Fibroblast of lung (primary cell): ENCODE results near the gene IL16. TPM values are rescaled to one million over a fixed set of nuclear protein-coding genes. Genes with fewer than 3 reads are reported as not detected.
A peak's percentile ranks its signal among the peaks of the same experiment; 100 is the strongest.

Source experiments
- DNase-seq, 2 donors: peaks; one replicate each; pipeline versions ENCODE4 v3.0.0 to v3.0.0-alpha.2; 2010; ENCODE audit warnings: low read depth in 2 of 2
- H2AFZ ChIP-seq: 2 replicates; pipeline ENCODE4 v1.5.1; 2012; ENCODE audit warnings: low read length, control low read depth, inconsistent platforms
- H3K27ac ChIP-seq: 2 replicates; pipeline ENCODE4 v1.5.1; 2011; ENCODE audit warnings: low read length, control low read depth; ENCODE audit not compliant: insufficient read depth
- H3K27me3 ChIP-seq: 2 replicates; pipeline ENCODE4 v1.5.1; 2011; ENCODE audit warnings: mild to moderate bottlenecking, low read length; ENCODE audit not compliant: control insufficient read depth, insufficient read depth
- H3K36me3 ChIP-seq: 2 replicates; pipeline ENCODE4 v1.5.1; 2011; ENCODE audit warnings: low read length; ENCODE audit not compliant: control insufficient read depth, insufficient read depth
- H3K4me1 ChIP-seq: 2 replicates; pipeline ENCODE4 v1.5.1; 2011; ENCODE audit warnings: low read length; ENCODE audit not compliant: control insufficient read depth, insufficient read depth; ENCODE audit errors: extremely low read depth
- H3K4me2 ChIP-seq: 2 replicates; pipeline ENCODE4 v1.5.1; 2011; ENCODE audit warnings: low read length, control low read depth; ENCODE audit not compliant: insufficient read depth; ENCODE audit errors: extremely low read depth
- H3K4me3 ChIP-seq, 4 experiments: fragments of 200-600 bp in 1 of 4; sonication (generic) in 1 of 4; replicated peaks in 1 of 4; 2 replicates each; pipeline ENCODE4 v1.5.1; 2011 to 2016; ENCODE audit warnings: low read length in 4 of 4, low read depth in 3 of 4, mild to moderate bottlenecking in 3 of 4, control low read depth in 2 of 4, inconsistent platforms in 1 of 4, mixed read lengths in 1 of 4; ENCODE audit not compliant: insufficient read depth in 1 of 4; ENCODE audit errors: control extremely low read depth in 1 of 4
- H3K79me2 ChIP-seq: 2 replicates; pipeline ENCODE4 v1.5.1; 2012; ENCODE audit warnings: mild to moderate bottlenecking, low read length, inconsistent platforms; ENCODE audit not compliant: control insufficient read depth, insufficient read depth
- H3K9ac ChIP-seq: 2 replicates; pipeline ENCODE4 v1.5.1; 2011; ENCODE audit warnings: mild to moderate bottlenecking, low read length, control low read depth; ENCODE audit not compliant: insufficient read depth
- H3K9me3 ChIP-seq: 2 replicates; pipeline ENCODE4 v1.5.1; 2012; ENCODE audit warnings: low read depth, low read length; ENCODE audit not compliant: control insufficient read depth, insufficient read depth
- H4K20me1 ChIP-seq: 2 replicates; pipeline ENCODE4 v1.5.1; 2011; ENCODE audit warnings: low read length; ENCODE audit not compliant: control insufficient read depth, insufficient read depth; ENCODE audit errors: extremely low read depth
- EZH2 ChIP-seq: IDR thresholded peaks from 2 replicates; pipeline ENCODE4 v1.5.1; 2012; ENCODE audit warnings: low read length, control low read depth, mild to moderate bottlenecking; ENCODE audit errors: missing control alignments
- polyA plus RNA-seq, 2 donors: library from polyadenylated mRNA; depleted of rRNA in 1 of 2; stranded (reverse) in 1 of 2; unstranded in 1 of 2; fragments of >200 nt; gene quantifications; 2 replicates each; pipeline ENCODE4 v1.2.1, GENCODE V29; 2011 to 2012; ENCODE audit warnings: missing spikeins in 1 of 2
- total RNA-seq: library from RNA; depleted of rRNA; stranded (reverse); fragments of >200 nt; gene quantifications from 2 replicates; pipeline ENCODE4 v1.2.1, GENCODE V29; 2014
- TF ChIP-seq, protein P1 (sequence below), 2 donors: IDR thresholded peaks in 1 of 2; conservative IDR thresholded peaks in 1 of 2; 1 replicate in 1 of 2; 2 replicates in 1 of 2; pipeline ENCODE4 v1.5.1; 2011 to 2012; ENCODE audit warnings: low read length in 2 of 2, control low read depth in 1 of 2, inconsistent platforms in 1 of 2, low read depth in 1 of 2, mild to moderate bottlenecking in 1 of 2

IL16 gene
- total and polyA plus RNA-seq, 2 donors (not counting 1 experiment from before 2014, with no cell fraction given), result 0.96 to 5.0 TPM

DNA sequence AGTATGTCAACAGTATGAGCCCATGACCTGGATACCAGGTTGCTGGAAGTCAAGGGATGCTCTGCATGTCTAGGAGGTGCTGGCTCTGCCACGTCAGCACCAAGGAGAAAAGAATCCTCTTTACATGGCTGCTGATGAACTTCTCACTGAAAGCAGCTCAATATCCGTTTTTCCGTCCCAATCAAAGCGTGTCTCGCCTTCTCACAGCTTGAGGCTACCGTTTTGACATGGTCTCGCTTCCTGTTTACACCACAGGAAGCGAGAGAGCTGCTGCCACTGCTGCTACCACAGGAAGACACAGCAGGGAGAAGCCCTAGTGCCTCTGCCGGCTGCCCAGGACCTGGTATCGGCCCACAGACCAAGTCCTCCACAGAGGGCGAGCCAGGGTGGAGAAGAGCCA, 100.0 kb downstream of the IL16 start:
- no peak for DNase-seq
- no peaks in the 10 kb centered on the region for H3K79me2 ChIP-seq
- no peak overlapping the region for H3K27ac ChIP-seq
- no peaks in the 10 kb centered on the region for H3K36me3 ChIP-seq
- H3K4me2 ChIP-seq, result no peak overlapping the region
- no peak overlapping the region for H3K9ac ChIP-seq
- no peak overlapping the region for H3K4me3 ChIP-seq
- H3K9me3 ChIP-seq, result no peaks in the 10 kb centered on the region
- no peak overlapping the region for H2AFZ ChIP-seq
- peaks cover 2% of the 10 kb centered on the region for H3K4me1 ChIP-seq
- no peak for TF ChIP-seq EZH2
- TF ChIP-seq, protein P1, sequence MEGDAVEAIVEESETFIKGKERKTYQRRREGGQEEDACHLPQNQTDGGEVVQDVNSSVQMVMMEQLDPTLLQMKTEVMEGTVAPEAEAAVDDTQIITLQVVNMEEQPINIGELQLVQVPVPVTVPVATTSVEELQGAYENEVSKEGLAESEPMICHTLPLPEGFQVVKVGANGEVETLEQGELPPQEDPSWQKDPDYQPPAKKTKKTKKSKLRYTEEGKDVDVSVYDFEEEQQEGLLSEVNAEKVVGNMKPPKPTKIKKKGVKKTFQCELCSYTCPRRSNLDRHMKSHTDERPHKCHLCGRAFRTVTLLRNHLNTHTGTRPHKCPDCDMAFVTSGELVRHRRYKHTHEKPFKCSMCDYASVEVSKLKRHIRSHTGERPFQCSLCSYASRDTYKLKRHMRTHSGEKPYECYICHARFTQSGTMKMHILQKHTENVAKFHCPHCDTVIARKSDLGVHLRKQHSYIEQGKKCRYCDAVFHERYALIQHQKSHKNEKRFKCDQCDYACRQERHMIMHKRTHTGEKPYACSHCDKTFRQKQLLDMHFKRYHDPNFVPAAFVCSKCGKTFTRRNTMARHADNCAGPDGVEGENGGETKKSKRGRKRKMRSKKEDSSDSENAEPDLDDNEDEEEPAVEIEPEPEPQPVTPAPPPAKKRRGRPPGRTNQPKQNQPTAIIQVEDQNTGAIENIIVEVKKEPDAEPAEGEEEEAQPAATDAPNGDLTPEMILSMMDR (conservative IDR thresholded peaks at IDR 0.05 in 1 of 2, IDR thresholded peaks at IDR 0.05 in 1 of 2; ENCODE audit: low read depth in 1 of 2, low read length in 2 of 2), result no peak
- H3K27me3 ChIP-seq, result no peaks in the 10 kb centered on the region
- H4K20me1 ChIP-seq, result no peaks in the 10 kb centered on the region

DNA sequence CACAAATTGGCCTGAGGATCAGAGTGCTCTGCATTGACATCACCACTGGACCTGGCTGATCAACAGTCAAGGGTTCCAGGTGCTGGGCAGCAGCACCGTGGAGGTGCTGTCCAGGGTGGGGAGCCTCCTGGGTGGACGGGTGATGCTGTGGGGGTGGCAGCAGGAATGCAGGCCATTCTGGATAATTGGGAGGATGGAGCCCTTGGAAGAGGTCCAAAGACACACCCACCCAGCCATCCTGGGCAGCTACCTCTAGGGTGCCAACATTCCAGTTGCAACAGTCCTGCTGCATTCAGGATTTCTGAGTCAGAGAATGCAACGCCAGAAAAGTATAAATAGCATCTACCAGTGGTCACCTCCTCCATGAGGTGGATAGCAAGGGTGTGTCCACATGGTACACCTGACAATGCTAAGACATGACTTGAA, 100.5 kb downstream of the IL16 start:
- no peaks in the 10 kb centered on the region for H3K79me2 ChIP-seq
- no peak overlapping the region for H3K27ac ChIP-seq
- no peak overlapping the region for H2AFZ ChIP-seq
- no peak overlapping the region for H3K9ac ChIP-seq
- H3K4me2 ChIP-seq, result no peak overlapping the region
- no peaks in the 10 kb centered on the region for H3K9me3 ChIP-seq
- H3K4me3 ChIP-seq, result no peak overlapping the region
- no peaks in the 10 kb centered on the region for H3K36me3 ChIP-seq
- DNase-seq, result peak in 1 of 2 donors; percentile 71
- peaks cover 2% of the 10 kb centered on the region for H3K4me1 ChIP-seq
- TF ChIP-seq, protein P1 (conservative IDR thresholded peaks at IDR 0.05 in 1 of 2, IDR thresholded peaks at IDR 0.05 in 1 of 2; ENCODE audit: low read depth in 1 of 2, low read length in 2 of 2), result no peak
- no peak for TF ChIP-seq EZH2
- H4K20me1 ChIP-seq, result no peaks in the 10 kb centered on the region
- no peaks in the 10 kb centered on the region for H3K27me3 ChIP-seq

DNA sequence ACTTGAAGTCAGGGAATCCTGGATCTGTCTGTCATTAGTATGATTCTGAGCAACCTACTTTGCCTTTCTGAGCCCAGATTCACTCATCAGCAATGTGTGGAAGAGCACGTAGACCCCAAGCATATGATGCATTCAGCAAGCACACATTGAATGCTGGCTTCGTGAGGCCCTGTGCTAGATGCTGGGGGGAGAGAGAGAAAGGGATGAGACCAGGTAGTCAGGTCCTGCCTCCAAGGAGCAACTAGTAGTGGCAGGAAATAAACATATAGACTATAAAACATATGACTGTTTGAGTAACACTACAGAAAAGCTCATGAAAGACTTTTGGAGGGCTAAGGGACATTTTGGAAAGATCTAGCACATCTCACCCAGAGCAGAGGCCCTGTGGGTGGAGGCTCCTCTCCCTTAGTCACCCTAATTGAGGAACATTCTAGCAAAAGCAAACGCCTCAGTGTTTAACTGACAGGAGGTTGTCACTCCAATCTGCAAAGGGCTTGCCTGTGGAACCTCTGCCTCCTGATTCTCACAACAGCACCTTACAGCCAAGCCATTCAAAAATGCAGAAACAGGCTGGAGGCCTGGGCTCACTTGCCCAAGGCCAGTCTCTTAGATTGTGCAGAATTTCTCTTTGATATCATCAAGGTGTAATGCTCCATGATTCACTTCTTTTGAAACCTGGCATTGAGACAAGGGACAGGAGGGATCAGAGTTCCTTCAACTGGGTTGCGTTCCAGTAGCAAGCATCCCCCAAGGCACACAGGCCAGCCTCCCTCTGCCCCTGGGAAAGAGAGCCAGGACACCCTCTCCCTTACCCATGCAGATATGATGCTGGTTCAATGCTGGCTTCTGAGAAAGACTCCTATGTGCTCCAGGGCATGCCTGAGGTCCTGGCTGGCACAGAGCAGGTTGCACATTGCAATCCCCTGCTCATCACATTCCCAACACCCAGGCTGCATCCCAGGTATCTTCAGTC, 101.2 kb downstream of the IL16 start:
- Histone ChIP-seq H3K4me3 (no peak overlapping the region), H3K4me2 (no peak overlapping the region), H3K9ac (no peak overlapping the region), H4K20me1 (no peaks in the 10 kb centered on the region), H3K4me1 (peaks cover 2% of the 10 kb centered on the region), H2AFZ (no peak overlapping the region), H3K27me3 (no peaks in the 10 kb centered on the region), H3K27ac (no peak overlapping the region), H3K36me3 (no peaks in the 10 kb centered on the region), H3K9me3 (no peaks in the 10 kb centered on the region), H3K79me2 (no peaks in the 10 kb centered on the region)
- TF ChIP-seq EZH2, result no peak
- TF ChIP-seq, protein P1 (conservative IDR thresholded peaks at IDR 0.05 in 1 of 2, IDR thresholded peaks at IDR 0.05 in 1 of 2; ENCODE audit: low read depth in 1 of 2, low read length in 2 of 2), result peak in 1 of 2 donors; percentile 6
- no peak for DNase-seq
